ENCODE measurements around the gene ADAMTSL4. TPM values are rescaled to one million over a fixed set of nuclear protein-coding genes. Genes with fewer than 3 reads are reported as not detected.
"Not testable (repeated sequence)": the region's sequence is repeated elsewhere in the genome, so short reads cannot be mapped to it uniquely, and the experiment has no call there.

The ADAMTSL4 gene
- total RNA-seq, 2 experiments from 2014 or later: not detected

DNA sequence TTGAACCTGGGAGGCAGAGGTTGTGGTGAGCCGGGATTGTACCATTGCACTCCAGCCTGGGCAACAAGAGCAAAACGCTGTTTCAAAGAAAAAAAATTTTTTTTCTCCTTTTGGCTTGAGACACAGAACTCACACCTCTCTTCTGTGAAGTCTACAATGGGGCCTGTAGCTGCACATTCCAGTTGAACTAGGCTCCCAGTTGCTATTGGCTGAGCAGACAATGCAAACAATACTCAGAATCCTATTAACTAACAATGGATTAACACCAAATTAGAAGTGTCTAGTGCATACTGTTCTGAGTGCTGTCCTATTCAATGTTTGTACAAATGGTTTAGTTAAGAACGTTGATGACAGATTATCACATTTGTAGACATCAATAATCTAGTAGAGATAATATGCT is 47.8 kb downstream of the ADAMTSL4 start:
- POLR2A ChIA-PET: no interaction called here

DNA sequence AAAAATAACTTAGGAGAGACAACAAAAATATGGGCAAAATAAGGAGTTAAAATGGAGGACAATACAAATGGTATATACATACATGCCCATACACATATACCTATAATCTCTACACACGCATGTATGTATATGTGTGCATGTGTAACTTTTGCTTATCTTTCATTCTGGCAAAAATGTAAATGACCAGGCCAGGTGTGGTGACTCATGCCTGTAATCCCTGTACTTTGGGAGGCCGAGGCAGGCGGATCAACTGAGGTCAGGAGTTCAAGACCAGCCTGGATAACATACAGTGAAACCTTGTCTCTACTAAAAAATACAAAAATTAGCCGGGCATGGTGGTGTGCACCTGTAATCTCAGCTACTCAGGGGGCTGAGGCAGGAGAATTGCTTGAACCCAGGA is 49.1 kb downstream of the ADAMTSL4 start:
- POLR2A ChIA-PET, CTCF ChIA-PET: not testable (repeated sequence)

More for the DNA sequence above, 47.8 kb downstream of the ADAMTSL4 start:
- CTCF ChIA-PET: no interaction called here

DNA sequence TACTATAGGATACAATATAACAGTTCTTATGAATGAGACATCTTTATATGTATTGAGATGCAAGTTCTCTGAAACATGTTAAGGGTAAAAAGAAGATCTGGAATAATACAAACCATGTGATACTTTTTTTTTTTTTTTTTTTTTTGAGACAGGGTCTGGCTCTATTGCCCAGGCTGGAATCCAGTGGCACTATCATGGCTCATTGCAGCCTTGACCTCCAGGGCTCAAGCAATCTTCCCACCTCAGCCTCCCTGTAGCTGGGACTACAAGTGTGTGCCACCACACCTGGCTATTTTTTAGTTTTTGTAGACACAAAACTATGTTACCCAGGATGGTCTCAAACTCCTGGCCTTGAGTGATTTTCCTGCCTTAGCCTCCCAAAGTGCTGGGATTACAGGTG is 52.3 kb downstream of the ADAMTSL4 start:
- ChIA-PET POLR2A (no interaction called here), CTCF (interaction anchor here (0.7 kb wide), 1 partner anchor 356 kb away, joined by 3 read pairs; no protein-coding TSS in a partner anchor)

DNA sequence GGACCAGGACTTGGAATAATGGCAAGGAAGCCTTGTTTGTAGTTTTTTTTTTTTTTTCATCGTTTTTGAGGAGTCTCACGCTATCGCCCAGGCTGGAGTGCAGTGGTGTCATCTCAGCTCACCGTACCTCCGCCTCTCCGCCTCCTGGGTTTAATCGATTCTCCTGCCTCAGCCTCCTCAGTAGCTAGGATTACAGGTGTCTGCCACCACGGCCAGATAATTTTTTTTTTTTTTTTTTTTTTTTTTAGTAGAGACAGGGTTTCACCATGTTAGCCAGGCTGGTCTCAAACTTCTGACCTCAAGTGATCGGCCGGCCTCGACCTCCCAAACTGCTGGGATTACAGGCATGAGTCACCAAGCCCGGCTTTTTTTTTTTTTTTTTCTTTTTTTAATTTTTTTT is 53.2 kb downstream of the ADAMTSL4 start:
- POLR2A ChIA-PET: not testable (repeated sequence)
- CTCF ChIA-PET: interaction anchor here (1.9 kb wide), 1 partner anchor 13 kb away, joined by 7 read pairs; no protein-coding TSS in a partner anchor

DNA sequence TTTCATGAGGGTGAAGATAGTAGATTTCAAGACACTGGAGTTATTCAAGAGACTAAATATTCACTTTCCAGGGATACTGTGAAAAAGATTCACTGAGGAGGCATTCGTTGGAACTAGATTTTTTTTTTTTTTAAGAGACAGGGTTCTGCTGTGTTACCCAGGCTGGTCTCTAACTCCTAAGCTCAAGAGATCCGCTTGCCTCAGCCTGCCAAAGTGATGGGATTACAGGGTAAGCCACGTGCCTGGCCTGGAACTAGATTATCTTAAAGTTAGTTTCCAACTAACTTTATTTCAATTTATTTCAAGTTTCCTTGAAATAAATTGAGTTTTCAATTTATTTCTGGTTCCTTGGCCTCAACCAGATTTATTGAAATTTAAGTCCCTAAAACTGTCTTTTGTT is 54.5 kb downstream of the ADAMTSL4 start:
- POLR2A ChIA-PET: interaction anchor here (1.0 kb wide), 1 partner anchor 26 kb away, joined by 3 read pairs; the partner anchor contains the start of gene ENSA

DNA sequence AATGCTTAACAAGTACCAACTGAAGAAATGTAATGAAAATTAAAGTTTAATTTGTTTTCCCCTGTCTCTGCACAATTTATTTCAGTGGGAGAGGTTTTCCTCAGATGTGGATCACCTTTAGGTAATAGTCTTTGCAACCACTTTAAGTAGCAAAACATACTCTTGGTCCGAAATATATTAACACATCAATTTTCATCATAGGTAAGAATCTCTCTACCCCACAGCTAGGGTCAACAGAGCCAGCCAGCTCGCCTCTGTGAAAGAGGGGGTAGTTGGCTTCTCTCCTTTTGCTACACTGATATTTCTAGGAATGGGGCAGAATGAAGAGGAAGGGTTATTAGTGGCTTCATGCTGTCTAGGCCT is 55.0 kb downstream of the ADAMTSL4 start:
- POLR2A ChIA-PET: interaction anchor here (1.0 to 1.2 kb wide), 2 partner anchors 24 to 25 kb away, joined by 3 to 5 read pairs; partner anchors contain the start of genes ENSA and MCL1
- CTCF ChIA-PET: interaction anchor here (1.2 to 1.9 kb wide), 2 partner anchors 9 to 11 kb away, joined by 3 to 7 read pairs; no protein-coding TSS in a partner anchor

More for the DNA sequence above, 54.5 kb downstream of the ADAMTSL4 start:
- CTCF ChIA-PET: interaction anchor here (1.2 to 1.9 kb wide), 2 partner anchors 12 to 43 kb away, joined by 3 to 7 read pairs; no protein-coding TSS in a partner anchor

DNA sequence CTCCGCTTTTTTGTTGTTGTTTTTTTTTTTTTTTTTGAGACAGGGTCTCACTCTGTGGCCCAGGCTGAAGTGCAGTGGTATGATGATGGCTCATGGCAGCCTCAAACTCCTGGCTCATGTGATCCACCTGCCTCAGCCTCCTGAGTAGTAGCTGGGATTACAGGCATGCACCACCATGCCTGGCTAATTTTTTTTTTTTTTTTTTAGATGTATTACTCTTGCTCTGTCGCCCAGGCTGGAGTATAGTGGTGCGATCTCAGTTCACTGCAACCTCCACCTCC is 56.2 kb downstream of the ADAMTSL4 start:
- ChIA-PET CTCF (interaction anchor here (1.2 kb wide), 1 partner anchor 8 kb away, joined by 3 read pairs; no protein-coding TSS in a partner anchor), POLR2A (interaction anchor here (0.7 to 1.2 kb wide), 3 partner anchors 10 to 27 kb away, joined by 3 to 9 read pairs (median 5); partner anchors contain the start of gene MCL1)

DNA sequence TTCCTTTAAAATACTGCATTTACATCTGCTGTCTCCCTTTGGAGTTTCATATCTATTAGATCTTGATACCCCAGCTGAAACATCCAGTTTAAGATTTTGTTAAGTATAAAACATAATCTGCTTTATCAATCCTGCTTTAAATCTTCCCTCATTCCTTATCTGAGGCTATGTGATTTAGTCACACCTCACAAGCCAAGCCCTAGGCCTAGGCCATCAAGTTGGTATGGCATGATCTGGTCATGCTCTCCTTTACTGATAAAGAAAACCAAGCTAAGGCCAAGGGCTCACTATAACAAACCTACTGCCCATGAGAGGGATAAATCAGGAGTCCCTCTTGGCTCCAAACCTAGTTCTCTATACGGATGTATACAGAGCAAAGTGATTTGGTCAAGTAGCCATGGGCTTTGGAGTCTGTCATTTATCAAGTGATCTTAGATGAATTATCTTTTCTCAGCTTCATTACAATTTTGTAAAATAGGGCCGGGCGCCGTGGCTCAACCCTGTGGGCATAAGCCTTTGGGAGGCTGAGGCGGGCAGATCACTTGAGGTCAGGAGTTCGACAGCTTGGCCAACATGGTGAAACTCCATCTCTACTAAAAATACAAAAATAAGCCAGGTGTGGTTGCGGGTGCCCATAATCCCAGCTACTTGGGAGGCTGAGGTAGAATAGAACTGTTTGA is 57.4 kb downstream of the ADAMTSL4 start:
- POLR2A ChIA-PET: interaction anchor here (0.8 kb wide), 1 partner anchor 27 kb away, joined by 3 read pairs; the partner anchor contains the start of gene MCL1

DNA sequence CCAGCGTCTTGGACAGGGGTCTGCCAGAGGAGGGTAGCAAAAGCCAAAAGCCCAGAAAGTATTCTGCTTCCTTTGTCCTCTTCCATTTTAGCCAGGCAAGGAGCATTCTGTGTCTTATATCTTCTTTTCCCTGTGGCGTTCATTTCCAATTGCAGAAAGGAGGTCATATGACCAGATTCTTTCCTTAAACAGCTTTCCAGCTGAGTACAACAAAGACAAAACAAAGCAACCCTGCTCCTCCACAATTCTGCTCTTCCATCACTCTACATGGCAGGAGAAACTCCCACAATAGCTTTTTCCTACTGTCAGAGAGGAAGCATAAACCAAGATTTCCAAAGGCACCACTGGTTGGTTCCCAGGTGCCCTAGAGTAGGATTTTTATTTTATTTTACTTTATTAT is 60.5 kb downstream of the ADAMTSL4 start:
- ChIA-PET CTCF (interaction anchor here (1.1 to 1.2 kb wide), 2 partner anchors 12 to 49 kb away, joined by 3 to 7 read pairs; no protein-coding TSS in a partner anchor), POLR2A (interaction anchor here (0.9 kb wide), 1 partner anchor 30 kb away, joined by 7 read pairs; the partner anchor contains the start of gene MCL1)

More for the DNA sequence above, 57.4 kb downstream of the ADAMTSL4 start:
- CTCF ChIA-PET: no interaction called here

Other genes with a start within 250 kb of the ADAMTSL4 start
- 10 to 100 TPM; 66.5 to 68.9 TPM for gene PRPF3, start 227.9 kb upstream of the ADAMTSL4 start, total RNA-seq
- 10 to 100 TPM; 20.1 to 20.4 TPM for gene RPRD2, start 185.3 kb upstream of the ADAMTSL4 start, total RNA-seq
- 10 to 100 TPM; 53.5 to 56.2 TPM for gene TARS2, start 62.0 kb upstream of the ADAMTSL4 start, total RNA-seq
- 1 to 10 TPM; 1.3 to 1.5 TPM for gene ECM1, start 41.3 kb upstream of the ADAMTSL4 start, total RNA-seq
- under 1 TPM in 1 of 2 experiments, not detected in 1; 0.55 TPM for gene FALEC, start 33.7 kb upstream of the ADAMTSL4 start, total RNA-seq
- gene MCL1, start 30.2 kb downstream of the ADAMTSL4 start, total RNA-seq: 100 to 1,000 TPM; 211 to 215 TPM
- gene ENSA, start 80.2 kb downstream of the ADAMTSL4 start, total RNA-seq: 100 to 1,000 TPM; 245 to 251 TPM
- 10 to 100 TPM; 15.4 to 18.8 TPM for gene GOLPH3L, start 147.7 kb downstream of the ADAMTSL4 start, total RNA-seq
- not detected for gene HORMAD1, start 171.5 kb downstream of the ADAMTSL4 start, total RNA-seq
- gene CTSS, start 216.4 kb downstream of the ADAMTSL4 start, total RNA-seq: 10 to 100 TPM; 23.8 to 25.2 TPM